GM04503 (cell line): Measurements from ENCODE around the gene FAM209B.
"Not testable (repeated sequence)": the region's sequence is repeated elsewhere in the genome, so short reads cannot be mapped to it uniquely, and the experiment has no call there.

Experiments
- DNase-seq: peaks from one replicate; pipeline ENCODE4 v3.0.0-alpha.2; 2012; ENCODE audit warnings: low read depth

The FAM209B gene, protein sequence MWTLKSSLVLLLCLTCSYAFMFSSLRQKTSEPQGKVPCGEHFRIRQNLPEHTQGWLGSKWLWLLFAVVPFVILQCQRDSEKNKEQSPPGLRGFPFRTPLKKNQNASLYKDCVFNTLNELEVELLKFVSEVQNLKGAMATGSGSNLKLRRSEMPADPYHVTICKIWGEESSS

DNA sequence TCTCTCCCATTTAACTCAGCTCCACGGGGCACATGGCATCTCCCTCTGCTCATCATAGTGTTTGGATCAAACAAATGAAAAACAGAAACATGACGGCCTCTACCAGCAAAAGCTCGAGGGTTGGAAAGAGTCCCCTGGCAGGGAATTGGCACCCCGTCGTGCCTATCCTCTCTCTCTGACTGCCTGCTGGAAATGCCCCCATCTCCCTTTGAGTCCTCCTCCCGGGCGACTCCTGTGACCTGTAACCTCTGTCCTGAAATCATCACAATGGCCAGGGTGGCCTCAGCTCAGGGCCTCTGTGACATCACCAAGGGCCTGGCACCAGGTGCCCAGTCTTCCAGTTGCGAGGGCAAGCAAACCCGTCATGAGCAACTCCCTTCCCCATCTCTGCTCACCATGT, at the start of gene FAM209B:
TSS of gene FAM209B (plus strand) at position 301 of the 400 bp plus-strand sequence. CDS start at position 397, 96 bp downstream.
- not testable (repeated sequence) for DNase-seq

DNA sequence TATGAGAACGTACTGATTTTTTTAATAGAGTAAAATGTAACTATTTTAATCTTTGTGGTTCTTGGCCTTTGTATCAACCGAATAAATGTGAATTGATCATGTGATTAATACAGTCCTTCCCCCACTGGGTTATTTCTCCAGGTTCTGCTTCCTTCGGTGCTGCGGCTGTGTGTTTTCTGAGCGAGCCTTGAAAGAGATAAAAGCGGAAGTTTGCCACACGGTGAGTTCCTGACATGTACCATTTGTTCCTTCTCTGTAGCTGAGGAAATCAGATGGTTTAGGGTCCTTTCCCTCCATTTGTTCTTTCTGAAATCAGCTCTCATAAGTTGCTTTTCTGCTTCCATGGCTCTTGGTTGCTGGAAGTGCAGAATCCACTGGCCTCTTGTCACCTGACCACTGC, 49.1 kb upstream of the FAM209B start:
- no peak for DNase-seq

DNA sequence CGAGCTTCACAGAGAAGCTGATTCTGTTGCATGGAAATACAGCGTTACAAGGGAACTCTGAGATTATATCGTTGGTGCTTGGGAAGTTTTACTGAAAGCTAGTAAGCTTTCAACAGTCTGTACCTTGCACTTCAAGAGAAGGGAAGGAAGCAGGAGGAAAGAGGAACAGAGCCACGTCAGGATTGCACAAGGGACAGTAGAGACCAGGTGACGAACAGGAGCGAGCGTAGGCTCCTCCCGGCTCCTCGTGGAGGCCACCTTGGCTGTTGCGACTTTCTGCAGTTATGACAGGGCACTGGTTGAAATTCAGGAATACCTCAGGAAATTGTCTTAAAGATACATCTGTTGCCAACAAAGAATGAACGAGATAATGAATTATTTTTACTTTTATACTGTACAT, 45.8 kb upstream of the FAM209B start:
- no peak for DNase-seq

DNA sequence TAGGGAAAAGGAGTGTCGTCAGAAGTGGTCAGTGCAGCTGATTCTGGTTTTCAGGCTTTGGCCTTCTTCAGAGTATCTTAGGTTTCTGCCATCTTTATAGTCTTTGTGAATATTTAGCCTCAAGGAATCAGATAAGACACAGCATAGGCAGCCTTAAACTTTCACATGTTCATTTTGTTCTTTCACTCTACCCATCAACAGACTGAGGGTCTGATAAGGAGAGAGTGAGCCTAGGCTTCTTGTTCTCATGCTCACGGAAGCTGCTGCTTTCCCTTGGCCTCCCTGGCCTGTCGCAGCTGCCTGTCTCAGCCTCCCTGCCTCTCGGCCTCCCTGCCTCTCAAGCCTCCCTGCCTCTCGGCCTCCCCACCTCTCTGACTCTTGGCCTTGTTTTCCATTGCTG, 44.5 kb upstream of the FAM209B start:
- no peak for DNase-seq

DNA sequence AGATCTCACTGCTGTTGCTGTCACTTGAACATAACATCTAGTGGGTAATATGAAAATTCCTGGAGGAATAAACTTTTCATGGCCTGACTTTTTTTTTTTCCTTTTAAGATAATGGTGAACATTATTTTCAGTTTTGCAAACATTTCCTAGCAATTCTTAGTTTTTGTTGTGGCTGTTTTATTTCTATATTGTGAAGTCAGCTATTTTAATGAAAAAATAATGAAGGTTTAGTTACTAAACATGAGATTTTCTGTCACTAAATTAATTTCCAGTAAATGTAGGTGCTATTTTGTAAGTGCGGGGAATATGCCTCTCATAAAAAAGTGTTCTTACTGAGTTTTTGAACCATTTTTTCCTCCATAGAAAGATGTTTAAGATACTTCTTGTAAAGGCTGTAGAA, 31.9 kb upstream of the FAM209B start:
- no peak for DNase-seq

DNA sequence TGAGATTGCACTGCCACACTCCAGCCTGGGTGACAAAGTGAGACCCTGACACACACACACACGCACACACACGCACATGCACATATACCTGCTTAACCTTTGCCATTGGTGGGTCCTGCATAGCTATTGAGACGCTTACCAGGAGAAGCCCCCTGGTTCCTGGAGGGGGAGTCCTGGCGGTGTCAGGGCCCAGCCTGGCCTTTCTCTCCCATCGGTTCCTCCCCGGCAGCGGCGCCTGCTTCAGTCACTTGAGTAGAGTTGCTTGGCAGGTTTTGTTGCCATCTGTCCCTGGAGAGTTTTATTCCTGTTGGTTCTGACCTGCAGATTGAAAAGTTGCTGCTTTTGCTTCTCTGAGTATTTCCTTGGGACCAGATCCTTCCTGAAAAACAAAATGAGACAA, 29.1 kb upstream of the FAM209B start:
- DNase-seq: no peak

DNA sequence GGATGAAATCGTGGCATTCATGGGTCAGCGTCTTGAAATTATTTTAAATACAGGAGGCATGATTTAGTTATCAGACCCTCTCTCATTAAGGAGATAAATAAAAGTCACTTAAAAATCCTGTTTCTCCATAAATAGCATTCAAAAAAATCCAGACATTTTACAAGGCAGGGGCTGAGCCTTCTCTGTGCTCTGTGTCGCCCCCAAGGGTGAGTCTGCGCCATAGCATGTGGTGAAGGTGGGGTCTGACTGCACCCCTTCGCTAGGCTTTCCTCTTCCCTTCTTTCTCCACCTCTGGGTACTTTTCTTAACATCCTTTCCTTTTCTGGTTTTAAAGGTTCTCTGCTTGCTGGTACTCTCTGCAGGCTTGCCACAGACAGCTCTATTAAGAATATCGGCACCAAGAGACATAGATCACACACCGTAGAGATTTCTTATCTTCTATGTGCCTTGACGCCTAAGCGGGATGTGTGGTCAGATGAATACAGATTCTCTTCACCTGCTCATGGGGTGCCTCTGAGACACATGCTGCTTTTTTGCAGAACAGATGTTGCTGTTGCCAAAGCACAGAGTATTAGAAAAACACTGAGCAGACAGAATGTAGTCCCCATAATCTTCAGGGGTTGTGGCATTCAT, 28.6 kb upstream of the FAM209B start:
- DNase-seq: no peak

DNA sequence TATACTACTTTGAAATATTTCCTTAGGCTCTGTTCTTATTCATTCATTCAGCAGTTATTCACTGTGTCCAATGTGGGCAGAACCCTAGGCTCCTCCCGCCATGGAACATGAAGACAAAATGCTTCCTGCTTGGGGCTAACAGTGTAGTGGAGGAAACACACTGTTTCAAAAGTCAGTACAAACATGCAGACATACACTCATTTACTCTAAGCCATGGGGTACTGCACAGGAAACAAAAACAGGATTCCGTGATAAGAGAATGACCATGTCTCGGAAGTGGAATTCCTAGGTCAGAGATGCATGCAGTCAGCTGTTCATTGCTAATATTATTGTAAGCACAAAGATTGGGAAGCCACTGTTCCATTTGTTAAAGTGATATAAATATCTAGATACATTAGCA, 26.9 kb upstream of the FAM209B start:
- DNase-seq: no peak

DNA sequence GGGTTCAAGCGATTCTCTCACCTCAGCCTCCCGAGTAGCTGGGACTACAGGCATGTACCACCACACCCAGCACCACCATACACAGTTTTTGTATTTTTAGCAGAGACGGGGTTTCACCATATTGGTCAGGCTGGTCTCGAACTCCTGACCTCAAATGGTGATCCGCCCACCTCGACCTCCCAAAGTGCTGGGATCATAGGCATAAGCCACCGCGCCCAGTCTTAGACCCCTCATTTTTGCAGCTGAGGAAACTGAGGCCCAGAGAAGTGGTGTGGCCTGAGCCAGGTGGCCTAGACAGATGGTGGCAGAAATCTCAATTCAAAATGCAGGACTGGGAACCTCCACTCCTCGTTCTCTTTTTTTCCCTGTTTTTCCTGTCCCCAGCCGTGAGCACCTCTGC, 21.1 kb upstream of the FAM209B start:
- no peak for DNase-seq

DNA sequence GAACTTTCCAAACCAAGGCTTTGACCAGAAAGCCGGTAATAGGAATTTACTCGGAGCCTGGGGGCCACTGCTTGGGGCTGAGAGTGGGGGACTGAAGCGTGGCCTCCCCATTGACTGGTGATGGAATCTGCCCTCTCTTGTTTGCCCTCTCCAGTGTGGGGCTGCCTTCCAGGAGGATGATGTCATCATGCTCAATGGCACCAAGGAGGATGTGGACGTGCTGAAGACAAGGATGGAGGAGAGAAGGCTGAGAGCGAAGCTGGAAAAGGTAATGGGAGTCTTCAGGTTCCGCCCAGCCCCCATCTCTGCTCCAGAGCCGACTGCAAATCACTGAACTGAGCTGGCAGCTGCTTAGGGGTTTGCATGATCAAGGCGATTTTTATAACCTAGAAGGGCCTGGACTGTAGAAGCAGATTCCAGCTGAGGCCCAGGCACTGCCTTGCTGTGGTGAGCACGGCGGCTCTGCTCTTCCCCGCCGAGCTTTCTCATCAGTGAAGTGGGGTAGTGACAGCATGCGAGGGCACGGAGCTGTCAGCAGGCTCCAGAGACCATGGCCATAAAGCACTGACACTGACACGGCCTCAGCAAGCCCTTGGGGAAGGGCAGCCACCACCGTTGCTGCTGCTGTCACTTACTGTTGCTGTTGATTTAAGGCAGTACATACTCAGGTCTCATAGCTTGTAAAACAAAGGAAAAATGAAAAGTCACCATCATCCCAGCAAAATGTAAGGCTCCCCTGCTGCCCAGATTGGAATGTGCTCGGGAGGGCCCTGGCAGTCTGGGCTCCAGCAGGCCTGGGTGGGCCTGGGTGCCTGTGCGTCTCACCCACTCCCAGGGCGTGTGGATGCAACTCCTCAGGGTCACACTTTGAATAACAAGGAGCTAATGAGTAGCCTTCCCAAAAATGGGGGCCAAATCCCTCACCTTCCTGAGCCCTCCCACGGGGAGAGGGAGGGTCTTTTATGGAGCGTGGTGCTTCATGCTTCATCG, 19.6 kb upstream of the FAM209B start:
- DNase-seq: no peak

DNA sequence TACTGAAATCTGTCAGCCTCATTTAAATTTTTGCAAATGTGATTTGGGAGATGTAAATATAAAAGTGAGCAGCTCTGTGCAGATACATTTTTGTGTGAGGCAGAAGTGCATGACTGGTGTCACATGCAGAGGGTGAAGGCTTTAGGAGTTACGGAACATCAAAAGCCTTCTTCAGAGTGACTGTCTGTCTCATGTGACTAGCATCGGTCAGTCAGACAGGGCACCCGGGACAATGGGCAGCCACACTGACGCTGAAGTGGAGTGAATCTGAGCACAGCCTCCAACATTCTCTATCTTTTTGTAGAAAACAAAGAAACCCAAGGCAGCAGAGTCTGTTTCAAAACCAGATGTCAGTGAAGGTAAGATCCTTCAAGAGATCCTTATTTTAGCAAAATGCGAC, 16.4 kb upstream of the FAM209B start:
- DNase-seq: no peak

DNA sequence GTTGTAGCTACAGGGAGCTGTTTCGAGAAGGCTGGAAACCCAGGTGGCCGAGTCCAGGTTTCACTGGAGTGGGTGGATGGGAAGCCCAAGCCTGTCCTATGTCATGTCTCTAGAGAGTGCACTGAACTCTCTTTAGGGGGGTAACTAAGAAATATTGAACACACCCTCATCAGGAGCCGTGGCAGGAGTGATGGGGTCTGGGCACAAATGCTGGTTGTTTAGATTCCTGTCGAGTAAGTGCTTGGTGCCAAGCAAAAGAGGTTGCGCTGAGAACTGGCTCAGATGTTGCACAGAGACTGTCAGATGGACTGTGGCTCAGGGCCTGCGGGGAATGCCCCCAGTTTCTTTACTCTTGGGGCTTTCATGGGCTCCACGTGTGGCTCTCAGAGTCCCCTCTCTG, 15.8 kb upstream of the FAM209B start:
- no peak for DNase-seq

DNA sequence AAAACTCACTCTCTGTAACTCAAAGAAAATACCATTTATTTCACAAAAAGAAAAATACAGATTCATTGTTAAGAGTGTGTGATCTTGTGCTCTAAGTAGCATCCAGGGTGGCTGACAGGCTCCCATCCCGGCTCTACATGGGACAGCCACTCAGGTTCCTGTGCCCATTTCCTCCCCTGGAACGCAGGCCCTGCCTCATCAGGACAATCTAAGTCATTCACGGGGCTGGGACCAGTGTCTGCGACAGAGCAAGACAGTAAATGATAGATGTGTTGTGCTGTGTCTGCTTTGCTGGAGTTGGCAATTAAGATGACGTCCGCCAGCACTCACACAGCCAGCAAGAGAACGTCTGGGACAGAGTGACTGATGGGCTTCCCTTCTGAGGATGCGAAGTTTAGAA, 15.4 kb upstream of the FAM209B start:
- DNase-seq: no peak

DNA sequence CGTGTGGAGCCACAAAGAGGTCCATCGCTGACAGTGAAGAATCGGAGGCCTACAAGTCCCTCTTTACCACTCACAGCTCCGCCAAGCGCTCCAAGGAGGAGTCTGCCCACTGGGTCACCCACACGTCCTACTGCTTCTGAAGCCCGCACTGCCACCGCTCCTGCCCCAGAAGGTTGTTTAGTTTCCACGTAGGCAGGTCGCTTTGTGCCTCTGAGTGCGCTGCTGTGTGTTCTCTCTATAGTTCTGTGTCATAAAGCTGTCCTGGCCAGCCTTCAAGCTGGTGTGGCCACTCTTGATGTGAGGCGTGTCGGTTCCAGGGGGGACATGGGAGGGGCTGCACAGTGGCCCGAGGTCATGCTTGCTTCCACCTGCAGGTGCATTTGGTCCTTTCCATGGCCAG, 14.9 kb upstream of the FAM209B start:
- no peak for DNase-seq

DNA sequence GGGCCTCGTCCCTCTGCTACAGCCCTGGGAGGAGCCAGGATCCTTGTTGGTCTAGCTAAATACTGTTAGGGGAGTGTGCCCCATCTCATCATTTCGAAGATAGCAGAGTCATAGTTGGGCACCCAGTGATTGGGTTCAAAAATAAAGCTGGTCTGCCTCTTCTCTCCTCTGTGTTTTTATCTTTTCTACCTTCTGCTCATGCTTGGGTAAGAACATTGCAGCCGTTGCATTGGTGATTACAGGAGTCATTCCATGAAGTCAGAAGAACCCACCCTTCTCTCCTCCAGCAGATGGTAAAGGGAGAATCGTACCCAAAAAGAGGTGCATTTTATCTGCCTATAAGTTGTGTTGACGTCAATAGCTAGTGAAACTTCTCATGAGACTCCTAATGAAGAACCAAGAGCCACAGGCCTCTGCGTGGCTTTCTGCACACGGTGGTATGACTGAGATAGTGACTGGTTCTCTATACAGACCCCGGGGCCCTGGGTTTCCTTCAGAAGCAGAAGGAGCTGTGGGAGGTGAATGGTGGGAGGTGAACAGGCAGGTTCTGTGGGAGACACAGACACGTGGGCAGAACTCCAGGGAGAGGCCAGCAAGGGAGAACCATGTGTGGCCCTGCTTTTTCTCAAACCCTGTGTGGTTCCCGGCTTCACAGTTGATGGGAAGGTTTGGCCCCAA, 14.2 kb upstream of the FAM209B start:
- DNase-seq: no peak

DNA sequence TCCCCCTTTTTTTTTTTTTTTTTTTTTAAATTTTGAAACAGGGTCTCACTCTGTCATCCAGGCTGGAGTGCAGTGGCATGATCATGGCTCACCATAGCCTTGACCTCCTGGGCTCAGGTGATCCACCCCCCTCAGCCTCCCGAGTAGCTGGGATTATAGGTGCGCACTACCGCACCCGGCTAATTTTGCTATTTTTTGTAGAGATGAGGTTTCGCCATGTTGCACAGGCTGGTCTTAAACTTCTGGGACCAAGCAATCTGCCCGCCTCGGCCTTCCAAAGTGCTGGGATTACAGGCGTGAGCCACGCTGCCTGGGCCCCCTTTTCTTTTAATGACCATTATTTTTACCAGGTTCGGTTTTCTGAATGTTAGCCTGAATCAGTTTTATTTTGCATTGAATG, 13.5 kb upstream of the FAM209B start:
- DNase-seq: no peak

DNA sequence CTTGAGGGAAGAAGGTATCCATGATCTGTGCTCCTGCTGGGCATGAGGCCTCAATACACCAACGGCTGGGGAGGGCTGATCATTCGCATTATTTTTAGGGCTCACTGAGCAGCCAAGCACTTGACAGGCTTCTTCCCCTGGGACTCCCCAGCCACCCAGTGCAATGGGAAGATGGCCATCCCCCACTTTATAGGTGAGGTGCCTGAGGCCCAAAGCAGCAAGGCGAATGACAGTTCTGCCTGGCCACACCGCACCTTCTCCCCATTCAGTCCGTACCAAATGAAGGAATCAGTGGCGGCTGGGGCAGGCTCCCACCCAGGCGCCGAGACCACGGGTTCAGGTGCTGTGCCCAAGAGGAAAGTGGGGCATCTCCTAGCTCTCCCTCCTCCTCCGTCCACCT, 12.9 kb upstream of the FAM209B start:
- no peak for DNase-seq

DNA sequence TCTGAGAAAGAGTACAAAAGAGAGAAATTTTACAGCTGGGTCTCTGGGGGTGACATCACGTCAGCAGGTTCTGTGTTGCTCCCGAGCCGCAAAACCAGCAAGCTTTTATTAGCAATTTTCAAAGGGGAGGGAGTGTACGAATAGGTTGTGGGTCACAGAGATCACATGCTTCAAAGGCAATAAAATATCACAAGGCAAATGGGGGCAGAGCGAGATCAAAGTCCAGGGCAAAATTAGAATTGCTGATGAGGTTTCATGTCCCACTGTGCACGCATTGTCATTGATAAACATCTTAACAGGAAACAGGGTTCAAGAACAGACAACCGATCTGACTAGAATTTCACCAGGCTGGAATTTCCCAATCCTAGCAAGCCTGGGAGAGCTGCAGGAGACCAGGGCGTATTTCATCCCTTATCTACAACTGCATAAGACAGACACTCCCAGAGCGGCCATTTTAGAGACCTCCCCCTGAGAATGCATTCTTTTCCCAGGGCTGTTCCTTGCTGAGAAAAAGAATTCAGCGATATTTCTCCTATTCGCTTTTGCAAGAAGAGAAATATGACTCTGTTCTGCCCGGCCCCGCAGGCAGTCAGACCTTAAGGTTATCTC, 12.2 kb upstream of the FAM209B start:
- not testable (repeated sequence) for DNase-seq

DNA sequence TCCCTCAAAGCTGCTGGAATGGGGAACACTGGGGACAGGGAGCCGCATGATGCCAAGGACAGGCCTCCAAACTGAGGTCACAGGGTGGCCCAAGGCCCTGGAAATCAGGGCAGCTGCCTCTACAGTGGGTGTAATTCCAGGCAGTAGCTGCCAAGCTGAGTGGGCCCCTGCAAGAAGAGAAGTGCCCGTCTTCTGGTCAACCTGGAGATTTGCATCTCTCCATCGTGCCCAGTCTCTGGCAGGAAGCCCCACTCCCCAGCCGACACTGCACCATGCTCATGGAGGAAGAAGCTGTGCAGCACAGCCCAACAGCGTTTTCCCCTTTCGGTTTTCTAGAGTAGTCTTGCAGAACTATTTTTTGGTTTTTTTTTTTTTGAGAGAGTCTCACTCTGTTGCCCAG, 10.7 kb upstream of the FAM209B start:
- no peak for DNase-seq

DNA sequence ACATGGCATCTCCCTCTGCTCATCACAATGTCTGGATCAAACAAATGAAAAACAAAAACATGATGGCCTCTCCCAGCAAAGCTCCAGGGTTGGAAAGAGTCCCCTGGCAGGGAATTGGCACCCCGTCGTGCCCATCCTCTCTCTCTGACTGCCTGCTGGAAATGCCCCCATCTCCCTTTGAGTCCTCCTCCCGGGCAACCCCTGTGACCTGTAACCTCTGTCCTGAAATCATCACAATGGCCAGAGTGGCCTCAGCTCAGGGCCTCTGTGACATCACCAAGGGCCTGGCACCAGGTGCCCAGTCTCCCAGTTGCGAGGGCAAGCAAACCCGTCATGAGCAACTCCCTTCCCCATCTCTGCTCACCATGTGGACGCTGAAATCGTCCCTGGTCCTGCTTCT, 8.6 kb upstream of the FAM209B start, which contains the start of gene FAM209A:
TSS of gene FAM209A (plus strand) at position 301 of the 400 bp plus-strand sequence. CDS start at position 366, 65 bp downstream.
- not testable (repeated sequence) for DNase-seq

DNA sequence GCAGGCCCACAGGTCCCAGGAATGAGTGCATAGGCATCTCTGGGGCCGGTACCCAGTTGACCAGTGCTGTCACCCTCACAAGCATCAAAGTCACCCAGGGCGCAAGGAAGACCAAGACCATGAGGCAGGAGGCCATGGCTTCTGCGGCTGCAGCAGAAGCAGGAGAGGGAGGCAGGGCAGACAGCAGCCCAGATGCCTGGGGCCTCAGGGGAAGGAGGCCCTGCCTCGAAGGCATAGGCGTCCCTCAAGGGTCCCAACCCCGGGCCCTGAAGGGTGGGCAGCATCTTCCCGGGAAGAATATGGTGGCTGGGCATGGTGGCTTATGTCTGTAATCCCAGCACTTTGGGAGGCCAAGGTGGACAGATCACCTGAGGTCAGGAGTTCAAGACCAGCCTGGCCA, 5.5 kb upstream of the FAM209B start:
- DNase-seq: no peak

DNA sequence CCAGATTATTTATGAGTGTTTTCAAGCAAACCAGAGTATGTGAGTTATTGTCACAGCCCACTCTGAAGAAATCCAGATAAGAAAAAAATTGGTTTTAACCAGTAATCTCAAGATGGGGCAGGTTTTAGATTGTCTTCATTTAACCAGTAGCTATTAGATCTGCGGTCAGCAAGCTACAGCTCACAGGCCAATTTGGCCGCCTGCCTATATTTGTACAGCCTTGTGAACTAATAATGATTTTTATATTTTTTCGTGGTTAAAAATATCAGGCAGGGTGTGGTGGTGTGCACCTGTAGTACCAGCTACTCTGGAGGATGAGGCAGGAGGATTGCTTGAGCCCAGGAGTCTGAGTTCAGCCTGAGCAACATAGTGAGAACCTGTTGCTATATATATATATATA, 5.0 kb downstream of the FAM209B start:
- DNase-seq: no peak
